ENCODE results near the gene MSH5.

MSH5 gene

GRCh38 chr6:31762356-31762755 lies 22.6 kb downstream of the MSH5 start, which contains the start of gene SAPCD1:
TSS of gene SAPCD1 (plus strand) at chr6:31762656. CDS start at chr6:31763055, 399 bp downstream.
- no peak for DNase-seq

- no peak for DNase-seq
Observed at GRCh38 chr6:31762878-31763618, 23.2 kb downstream of the MSH5 start.

GRCh38 chr6:31763619-31763940 lies 23.8 kb downstream of the MSH5 start:
- DNase-seq: no peak

- DNase-seq: no peak
Observed at GRCh38 chr6:31764198-31764597, 24.4 kb downstream of the MSH5 start.

GRCh38 chr6:31765559-31765909 lies 25.7 kb downstream of the MSH5 start:
- DNase-seq: no peak

- DNase-seq: no peak
Observed at GRCh38 chr6:31765910-31766794, 26.3 kb downstream of the MSH5 start.

GRCh38 chr6:31767096-31767645 lies 27.4 kb downstream of the MSH5 start:
- DNase-seq: no peak

- DNase-seq: no peak
Observed at GRCh38 chr6:31768363-31769257, 28.8 kb downstream of the MSH5 start.

- DNase-seq: peak; percentile 62
Observed at GRCh38 chr6:31769684-31770371, 30.0 kb downstream of the MSH5 start.

GRCh38 chr6:31770860-31771259 lies 31.1 kb downstream of the MSH5 start:
- no peak for DNase-seq

GRCh38 chr6:31771992-31772358 lies 32.2 kb downstream of the MSH5 start:
- DNase-seq: no peak

- no peak for DNase-seq
Observed at GRCh38 chr6:31775184-31775583, 35.4 kb downstream of the MSH5 start.

- DNase-seq: no peak
Observed at GRCh38 chr6:31775633-31776484, 36.1 kb downstream of the MSH5 start.

GRCh38 chr6:31776485-31776988 lies 36.7 kb downstream of the MSH5 start:
- peak; percentile 63 for DNase-seq

- peak; percentile 73 for DNase-seq
Observed at GRCh38 chr6:31776989-31777666, 37.3 kb downstream of the MSH5 start, which contains the start of gene VWA7. TSS of gene VWA7 (minus strand) at chr6:31777328. CDS start at chr6:31776779, 549 bp downstream.

GRCh38 chr6:31777667-31778050 lies 37.9 kb downstream of the MSH5 start:
- DNase-seq: no peak

- DNase-seq: no peak
Observed at GRCh38 chr6:31778193-31778592, 38.4 kb downstream of the MSH5 start.

- DNase-seq: no peak
Observed at GRCh38 chr6:31778999-31779885, 39.4 kb downstream of the MSH5 start.

GRCh38 chr6:31779908-31780307 lies 40.1 kb downstream of the MSH5 start:
- no peak for DNase-seq

All from NCI-H1436 (cell line).